Right atrium auricular region (tissue), 2 donors: ENCODE results near the gene ARRB1. TPM values are rescaled to one million over a fixed set of nuclear protein-coding genes. Genes with fewer than 3 reads are reported as not detected.

Experiments
- DNase-seq: peaks from one replicate; pipeline ENCODE4 v3.0.0-alpha.2; 2019; ENCODE audit warnings: low spot score
- H3K27ac ChIP-seq, 2 donors: fragments of 200-600 bp; sonication (generic); 1 replicate in 1 of 2; 2 replicates in 1 of 2; pipeline ENCODE4 v1.5.1; 2016 to 2019
- H3K27me3 ChIP-seq, 2 donors: fragments of 200-600 bp; sonication (generic); one replicate each; pipeline versions ENCODE4 v1.5.1 to v1.6.0; 2017 to 2019
- H3K36me3 ChIP-seq: fragments of 200-600 bp; sonication (generic); one replicate; pipeline ENCODE4 v1.5.1; 2016
- H3K4me1 ChIP-seq, 2 donors: fragments of 200-600 bp; sonication (generic); one replicate each; pipeline versions ENCODE4 v1.5.1 to v1.6.0; 2017 to 2019
- H3K4me3 ChIP-seq, 2 donors: fragments of 200-600 bp; sonication (generic); 1 replicate in 1 of 2; 2 replicates in 1 of 2; pipeline ENCODE4 v1.5.1; 2017 to 2019; ENCODE audit warnings: mild to moderate bottlenecking in 1 of 2, moderate library complexity in 1 of 2
- H3K9me3 ChIP-seq, 2 donors: fragments of 200-600 bp; sonication (generic); one replicate each; pipeline ENCODE4 v1.5.1; 2019
- CTCF ChIP-seq, 2 donors: fragments of 200-600 bp; sonication (generic); IDR thresholded peaks; one replicate each; pipeline ENCODE4 v1.5.1; 2019; ENCODE audit warnings: antibody characterized with exemption in 2 of 2
- total RNA-seq, 2 donors: library from RNA; depleted of rRNA; stranded (reverse); fragments of >200 nt; gene quantifications; one replicate each; pipeline ENCODE4 v1.1.0, GENCODE V29; 2016

The ARRB1 gene
- total RNA-seq, 2 donors from 2014 or later: 19.4 to 22.9 TPM

- no peak for DNase-seq
- no peak for TF ChIP-seq CTCF (IDR thresholded peaks at IDR 0.05)
Measured at GRCh38 chr11:75389925-75390324, 38.5 kb upstream of the ARRB1 start.

GRCh38 chr11:75389276-75389605, 37.8 kb upstream of the ARRB1 start:
- Histone ChIP-seq H3K27ac (no peak overlapping the region), H3K36me3 (no peaks in the 10 kb centered on the region), H3K9me3 (no peaks in the 10 kb centered on the region), H3K27me3 (no peaks in the 10 kb centered on the region), H3K4me1 (peaks cover 0 to 5% of the 10 kb centered on the region in 2 donors), H3K4me3 (no peak overlapping the region)
- no peak for TF ChIP-seq CTCF (IDR thresholded peaks at IDR 0.05)
- DNase-seq: no peak

More at GRCh38 chr11:75389925-75390324, 38.5 kb upstream of the ARRB1 start:
- H3K4me3 ChIP-seq: no peak overlapping the region
- peaks cover 0 to 5% of the 10 kb centered on the region in 2 donors for H3K4me1 ChIP-seq
- no peaks in the 10 kb centered on the region for H3K27me3 ChIP-seq
- H3K9me3 ChIP-seq: no peaks in the 10 kb centered on the region
- no peak overlapping the region for H3K27ac ChIP-seq
- H3K36me3 ChIP-seq: no peaks in the 10 kb centered on the region

GRCh38 chr11:75388386-75389275, 37.2 kb upstream of the ARRB1 start:
- peak; percentile 79 to 82 for TF ChIP-seq CTCF (IDR thresholded peaks at IDR 0.05)
- H3K36me3 ChIP-seq: no peaks in the 10 kb centered on the region
- H3K27me3 ChIP-seq: no peaks in the 10 kb centered on the region
- peaks cover 0 to 5% of the 10 kb centered on the region in 2 donors for H3K4me1 ChIP-seq
- no peaks in the 10 kb centered on the region for H3K9me3 ChIP-seq
- H3K27ac ChIP-seq: no peak overlapping the region
- H3K4me3 ChIP-seq: no peak overlapping the region
- peak; percentile 70 for DNase-seq

GRCh38 chr11:75387736-75388294, 36.4 kb upstream of the ARRB1 start:
- H3K9me3 ChIP-seq: no peaks in the 10 kb centered on the region
- TF ChIP-seq CTCF (IDR thresholded peaks at IDR 0.05): no peak
- no peaks in the 10 kb centered on the region for H3K27me3 ChIP-seq
- H3K27ac ChIP-seq: no peak overlapping the region
- no peaks in the 10 kb centered on the region for H3K36me3 ChIP-seq
- H3K4me1 ChIP-seq: peaks cover 0 to 5% of the 10 kb centered on the region in 2 donors
- no peak overlapping the region for H3K4me3 ChIP-seq
- no peak for DNase-seq

GRCh38 chr11:75386942-75387630, 35.6 kb upstream of the ARRB1 start:
- Histone ChIP-seq H3K27me3 (no peaks in the 10 kb centered on the region), H3K4me3 (no peak overlapping the region), H3K27ac (no peak overlapping the region), H3K36me3 (no peaks in the 10 kb centered on the region), H3K9me3 (no peaks in the 10 kb centered on the region), H3K4me1 (peaks cover 0 to 5% of the 10 kb centered on the region in 2 donors)
- DNase-seq: no peak
- TF ChIP-seq CTCF (IDR thresholded peaks at IDR 0.05): no peak
